Subcutaneous adipose tissue (tissue), 4 donors: ENCODE measurements around the gene FSTL4. TPM values are rescaled to one million over a fixed set of nuclear protein-coding genes. Genes with fewer than 3 reads are reported as not detected.

Source experiments
- total RNA-seq, 4 donors: library from RNA; depleted of rRNA; stranded (reverse); fragments of >200 nt; gene quantifications; one replicate each; pipeline ENCODE4 v1.1.0, GENCODE V29; 2016
- TF ChIP-seq, protein P1 (sequence below): fragments of 450-650 bp; IDR thresholded peaks from one replicate; pipeline ENCODE4 v1.5.1; 2016; ENCODE audit warnings: low read depth, mild to moderate bottlenecking, control low read depth, antibody characterized with exemption, moderate library complexity

FSTL4 gene
- total RNA-seq, 4 donors from 2014 or later, result not detected

DNA sequence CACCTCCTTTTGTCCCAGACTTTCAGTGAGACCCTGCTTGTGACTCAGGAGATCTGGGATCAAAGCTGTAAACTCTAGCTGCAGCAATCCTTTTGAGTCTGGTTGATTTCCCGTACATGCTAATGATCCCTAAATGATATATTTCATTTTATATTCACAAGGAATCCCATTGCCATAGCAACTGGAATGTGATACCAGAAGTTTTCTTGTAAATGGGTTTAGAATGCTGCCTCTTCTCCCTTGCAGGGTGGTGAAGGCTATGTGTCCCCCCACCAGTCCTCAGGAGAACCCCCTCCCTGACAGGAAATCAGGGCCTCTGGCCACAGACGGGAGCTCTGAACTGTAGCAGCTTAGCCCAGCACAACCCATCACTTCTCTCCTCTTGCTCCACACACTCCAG, 215.0 kb downstream of the FSTL4 start:
- TF ChIP-seq, protein P1, sequence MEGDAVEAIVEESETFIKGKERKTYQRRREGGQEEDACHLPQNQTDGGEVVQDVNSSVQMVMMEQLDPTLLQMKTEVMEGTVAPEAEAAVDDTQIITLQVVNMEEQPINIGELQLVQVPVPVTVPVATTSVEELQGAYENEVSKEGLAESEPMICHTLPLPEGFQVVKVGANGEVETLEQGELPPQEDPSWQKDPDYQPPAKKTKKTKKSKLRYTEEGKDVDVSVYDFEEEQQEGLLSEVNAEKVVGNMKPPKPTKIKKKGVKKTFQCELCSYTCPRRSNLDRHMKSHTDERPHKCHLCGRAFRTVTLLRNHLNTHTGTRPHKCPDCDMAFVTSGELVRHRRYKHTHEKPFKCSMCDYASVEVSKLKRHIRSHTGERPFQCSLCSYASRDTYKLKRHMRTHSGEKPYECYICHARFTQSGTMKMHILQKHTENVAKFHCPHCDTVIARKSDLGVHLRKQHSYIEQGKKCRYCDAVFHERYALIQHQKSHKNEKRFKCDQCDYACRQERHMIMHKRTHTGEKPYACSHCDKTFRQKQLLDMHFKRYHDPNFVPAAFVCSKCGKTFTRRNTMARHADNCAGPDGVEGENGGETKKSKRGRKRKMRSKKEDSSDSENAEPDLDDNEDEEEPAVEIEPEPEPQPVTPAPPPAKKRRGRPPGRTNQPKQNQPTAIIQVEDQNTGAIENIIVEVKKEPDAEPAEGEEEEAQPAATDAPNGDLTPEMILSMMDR, result no peak

DNA sequence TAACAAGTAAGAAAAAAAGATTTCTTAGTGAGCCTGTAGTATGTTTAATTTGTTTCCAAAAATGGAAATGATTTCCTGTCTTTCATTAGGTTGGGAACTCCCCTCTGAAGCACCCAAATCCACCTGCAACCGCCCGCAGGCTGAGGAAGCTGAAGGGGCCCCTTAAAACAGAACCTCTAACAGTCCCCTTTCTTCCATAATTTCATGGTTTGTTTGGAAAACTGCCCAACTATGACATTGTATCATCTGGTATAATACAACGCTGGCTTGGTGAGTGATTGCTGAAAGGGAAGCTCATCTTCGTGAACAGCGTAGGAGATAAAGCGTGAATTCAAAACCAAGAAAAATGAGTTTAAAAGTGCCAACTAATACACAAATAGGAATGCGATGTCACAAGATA, 215.5 kb downstream of the FSTL4 start:
- TF ChIP-seq, protein P1, result no peak

DNA sequence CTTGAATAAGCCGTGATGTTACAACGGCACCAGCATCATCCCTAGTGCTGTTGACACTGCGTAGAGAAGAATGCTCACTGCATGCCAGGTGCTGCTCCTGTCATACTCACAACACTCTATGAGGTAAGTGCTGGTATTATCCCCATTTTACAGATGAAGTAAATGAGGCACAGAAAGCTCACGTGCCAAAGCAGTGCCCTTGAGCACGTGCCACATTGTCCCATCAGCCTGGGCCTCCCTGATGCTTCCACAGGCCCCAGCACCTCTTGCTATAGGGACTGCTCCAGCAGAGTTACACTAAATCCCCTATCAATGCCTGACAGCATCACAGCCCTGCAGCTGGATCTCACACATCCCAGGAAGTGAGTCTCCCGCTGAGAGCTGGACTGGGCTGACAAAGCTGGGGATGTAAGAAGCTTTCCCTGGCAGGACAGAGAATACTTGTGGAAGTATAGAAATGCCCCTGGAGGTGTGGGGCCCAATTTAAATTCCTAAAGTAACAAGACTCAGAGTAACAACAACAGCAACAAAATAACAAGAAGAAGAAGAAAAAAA, 216.1 kb downstream of the FSTL4 start:
- TF ChIP-seq, protein P1, result no peak

DNA sequence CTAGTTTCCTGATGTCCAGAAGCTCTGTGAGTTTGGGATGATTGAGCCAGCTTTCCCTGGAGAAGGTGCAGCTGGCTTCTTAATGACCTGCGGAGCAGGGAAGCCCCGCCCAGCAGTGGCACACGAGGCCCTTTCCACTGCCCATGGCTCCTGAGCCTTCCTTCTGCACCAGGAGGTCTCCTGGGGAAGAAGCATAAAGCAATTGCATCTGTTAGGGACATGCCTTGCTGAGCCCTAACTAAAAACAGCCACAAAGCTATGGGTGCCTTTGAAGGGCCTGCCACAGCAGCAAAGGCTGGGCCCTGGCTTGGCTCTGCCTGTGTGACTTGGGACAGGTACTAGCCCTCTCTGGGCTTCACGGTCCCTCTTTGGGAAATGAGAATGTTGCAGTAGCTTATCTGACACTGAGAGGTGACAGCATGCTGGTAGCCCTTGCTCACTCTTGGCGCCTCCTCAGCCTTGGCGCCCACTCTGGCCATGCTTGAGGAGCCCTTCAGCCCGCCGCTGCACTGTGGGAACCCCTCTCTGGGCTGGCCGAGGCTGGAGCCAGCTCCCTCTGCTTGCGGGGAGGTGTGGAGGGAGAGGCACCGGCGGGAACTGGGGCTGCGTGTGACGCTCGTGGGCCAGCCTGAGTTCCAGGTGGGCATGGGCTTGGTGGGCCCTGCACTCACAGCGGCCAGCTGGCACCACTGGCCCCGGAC, 218.4 kb downstream of the FSTL4 start:
- TF ChIP-seq, protein P1, result no peak

DNA sequence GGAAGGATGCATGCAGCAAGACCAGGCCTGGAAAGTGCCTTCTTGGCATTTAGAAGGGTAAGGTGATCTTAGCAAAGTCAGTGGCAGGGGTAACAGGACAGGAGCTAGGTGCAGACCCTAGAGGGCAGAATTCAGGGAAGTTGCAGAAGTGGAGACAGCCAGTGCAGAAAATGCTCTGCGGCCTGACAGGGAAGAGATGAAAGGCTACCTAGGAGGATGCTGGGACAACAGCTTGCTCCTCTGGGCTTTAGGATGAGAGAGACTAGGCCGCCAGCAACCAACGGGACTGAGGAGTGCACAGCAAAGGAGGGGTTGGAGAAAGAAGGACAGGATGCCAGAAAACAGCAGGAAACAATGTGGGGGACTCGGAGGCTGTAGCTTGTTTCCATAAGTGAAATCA, 219.9 kb downstream of the FSTL4 start:
- TF ChIP-seq, protein P1, result no peak

DNA sequence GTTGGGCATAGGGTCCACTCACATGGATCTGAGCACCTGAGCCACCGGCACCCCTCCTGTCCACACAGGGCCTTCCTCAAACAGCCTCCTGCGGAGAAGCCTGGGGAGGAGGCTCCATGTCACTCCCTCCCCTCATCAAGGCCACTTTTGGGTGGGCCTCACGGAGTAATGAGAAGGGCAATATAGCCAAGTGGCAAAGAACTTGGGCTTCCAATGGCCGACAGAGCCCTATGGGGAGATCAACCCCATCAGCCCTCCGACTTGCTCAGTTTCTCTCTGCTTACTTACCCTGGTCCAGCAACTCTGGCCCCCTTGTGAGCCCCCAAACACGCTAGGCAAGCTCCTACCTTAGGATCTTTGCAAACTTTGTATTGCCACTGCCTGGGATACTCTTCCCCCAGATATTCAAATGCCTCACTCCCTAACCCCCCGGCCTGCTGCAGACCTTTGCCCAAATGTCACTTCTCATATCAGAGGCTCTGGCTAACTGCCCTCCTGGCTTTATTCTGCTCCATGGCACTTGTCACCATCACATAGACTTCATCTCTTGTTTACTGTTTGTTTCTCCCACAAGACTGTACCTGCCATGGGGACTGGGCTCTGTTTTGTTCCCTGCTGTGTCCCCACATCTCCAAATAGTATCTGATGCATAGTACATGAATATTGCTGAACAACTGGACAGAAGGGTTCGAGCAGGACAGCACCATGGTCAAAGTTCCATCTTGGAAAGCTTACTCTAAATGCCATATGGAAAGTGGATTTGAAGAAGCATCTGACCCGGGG, 220.8 kb downstream of the FSTL4 start:
- TF ChIP-seq, protein P1, result no peak
